BLaER1 (cell line): ENCODE results near the gene SLC39A10.

Experiments
- H3K27ac ChIP-seq: shearing (Covaris generic); formaldehyde crosslinking; 2 replicates; pipeline ENCODE4 v1.8.1; 2022
- H3K27me3 ChIP-seq: shearing (Covaris generic); formaldehyde crosslinking; 2 replicates; pipeline ENCODE4 v1.8.1; 2022
- H3K36me3 ChIP-seq: shearing (Covaris generic); formaldehyde crosslinking; 2 replicates; pipeline ENCODE4 v1.8.1; 2022
- H3K4me1 ChIP-seq: shearing (Covaris generic); formaldehyde crosslinking; 2 replicates; pipeline ENCODE4 v1.8.1; 2022
- H3K4me2 ChIP-seq: shearing (Covaris generic); formaldehyde crosslinking; 2 replicates; pipeline ENCODE4 v1.8.1; 2022
- H3K4me3 ChIP-seq: shearing (Covaris generic); formaldehyde crosslinking; 2 replicates; pipeline ENCODE4 v1.8.1; 2022
- H3K9ac ChIP-seq: shearing (Covaris generic); formaldehyde crosslinking; 2 replicates; pipeline ENCODE4 v1.8.1; 2022
- H3K9me3 ChIP-seq: shearing (Covaris generic); formaldehyde crosslinking; 2 replicates; pipeline ENCODE4 v1.8.1; 2022
- H4K20me1 ChIP-seq: shearing (Covaris generic); formaldehyde crosslinking; 2 replicates; pipeline ENCODE4 v1.8.1; 2022
- Cebpa-rat ChIP-seq: shearing (Covaris generic); IDR thresholded peaks from 2 replicates; pipeline ENCODE4 v1.8.1; 2022

SLC39A10 gene

GRCh38 chr2:195737511-195738325 lies 80.7 kb downstream of the SLC39A10 start:
- no peak overlapping the region for H3K27ac ChIP-seq
- no peaks in the 10 kb centered on the region for H4K20me1 ChIP-seq
- no peak overlapping the region for H3K4me2 ChIP-seq
- H3K9ac ChIP-seq: no peak overlapping the region
- no peaks in the 10 kb centered on the region for H3K4me1 ChIP-seq
- H3K4me3 ChIP-seq: no peak overlapping the region
- no peak for TF ChIP-seq Cebpa-rat
- peaks cover 39% of the 10 kb centered on the region for H3K36me3 ChIP-seq
- H3K27me3 ChIP-seq: no peaks in the 10 kb centered on the region
- no peaks in the 10 kb centered on the region for H3K9me3 ChIP-seq

- no peak overlapping the region for H3K27ac ChIP-seq
- no peaks in the 10 kb centered on the region for H3K27me3 ChIP-seq
- H4K20me1 ChIP-seq: no peaks in the 10 kb centered on the region
- peaks cover 33% of the 10 kb centered on the region for H3K36me3 ChIP-seq
- H3K9me3 ChIP-seq: no peaks in the 10 kb centered on the region; the same call in 1 of the 2 replicates
- H3K9ac ChIP-seq: no peak overlapping the region
- H3K4me2 ChIP-seq: no peak overlapping the region
- H3K4me1 ChIP-seq: no peaks in the 10 kb centered on the region
- TF ChIP-seq Cebpa-rat: no peak
- H3K4me3 ChIP-seq: no peak overlapping the region
These were observed 84.2 kb downstream of the SLC39A10 start for GRCh38 chr2:195741191-195741590.

GRCh38 chr2:195756218-195756942 lies 99.4 kb downstream of the SLC39A10 start:
- no peak overlapping the region for H3K27ac ChIP-seq
- H3K4me1 ChIP-seq: no peaks in the 10 kb centered on the region
- H3K36me3 ChIP-seq: no peaks in the 10 kb centered on the region
- no peak overlapping the region for H3K9ac ChIP-seq
- no peak overlapping the region for H3K4me2 ChIP-seq
- H3K9me3 ChIP-seq: no peaks in the 10 kb centered on the region
- no peaks in the 10 kb centered on the region for H4K20me1 ChIP-seq
- H3K27me3 ChIP-seq: no peaks in the 10 kb centered on the region
- H3K4me3 ChIP-seq: no peak overlapping the region
- TF ChIP-seq Cebpa-rat: no peak

GRCh38 chr2:195758846-195759245 lies 101.8 kb downstream of the SLC39A10 start:
- H4K20me1 ChIP-seq: no peaks in the 10 kb centered on the region
- H3K27me3 ChIP-seq: no peaks in the 10 kb centered on the region
- H3K27ac ChIP-seq: no peak overlapping the region
- no peaks in the 10 kb centered on the region for H3K4me1 ChIP-seq
- H3K36me3 ChIP-seq: no peaks in the 10 kb centered on the region
- TF ChIP-seq Cebpa-rat: no peak
- H3K4me3 ChIP-seq: no peak overlapping the region
- no peak overlapping the region for H3K9ac ChIP-seq
- no peak overlapping the region for H3K4me2 ChIP-seq
- no peaks in the 10 kb centered on the region for H3K9me3 ChIP-seq

GRCh38 chr2:195759877-195760276 lies 102.9 kb downstream of the SLC39A10 start:
- no peaks in the 10 kb centered on the region for H4K20me1 ChIP-seq
- no peaks in the 10 kb centered on the region for H3K4me1 ChIP-seq
- H3K4me2 ChIP-seq: no peak overlapping the region
- no peaks in the 10 kb centered on the region for H3K27me3 ChIP-seq
- no peaks in the 10 kb centered on the region for H3K36me3 ChIP-seq
- no peak overlapping the region for H3K4me3 ChIP-seq
- no peaks in the 10 kb centered on the region for H3K9me3 ChIP-seq
- no peak overlapping the region for H3K27ac ChIP-seq
- TF ChIP-seq Cebpa-rat: no peak
- H3K9ac ChIP-seq: no peak overlapping the region

GRCh38 chr2:195763866-195764265 lies 106.8 kb downstream of the SLC39A10 start:
- Histone ChIP-seq H3K27me3 (no peaks in the 10 kb centered on the region), H3K9me3 (no peaks in the 10 kb centered on the region), H4K20me1 (no peaks in the 10 kb centered on the region), H3K9ac (no peak overlapping the region), H3K36me3 (no peaks in the 10 kb centered on the region), H3K4me2 (no peak overlapping the region), H3K4me1 (no peaks in the 10 kb centered on the region), H3K4me3 (no peak overlapping the region), H3K27ac (no peak overlapping the region)
- no peak for TF ChIP-seq Cebpa-rat

- TF ChIP-seq Cebpa-rat: no peak
- Histone ChIP-seq H3K4me3 (no peak overlapping the region), H3K4me1 (no peaks in the 10 kb centered on the region), H3K4me2 (no peak overlapping the region), H3K27ac (no peak overlapping the region), H4K20me1 (no peaks in the 10 kb centered on the region), H3K9me3 (no peaks in the 10 kb centered on the region), H3K9ac (no peak overlapping the region), H3K27me3 (no peaks in the 10 kb centered on the region), H3K36me3 (no peaks in the 10 kb centered on the region)
These were observed 109.7 kb downstream of the SLC39A10 start for GRCh38 chr2:195766691-195767090.

- Histone ChIP-seq H3K27ac (no peak overlapping the region), H3K36me3 (no peaks in the 10 kb centered on the region), H3K4me2 (no peak overlapping the region), H3K4me3 (no peak overlapping the region), H3K9ac (no peak overlapping the region), H3K4me1 (no peaks in the 10 kb centered on the region), H4K20me1 (no peaks in the 10 kb centered on the region), H3K9me3 (no peaks in the 10 kb centered on the region), H3K27me3 (no peaks in the 10 kb centered on the region)
- no peak for TF ChIP-seq Cebpa-rat
These were observed 111.4 kb downstream of the SLC39A10 start for GRCh38 chr2:195768431-195768830.

GRCh38 chr2:195769975-195770374 lies 112.9 kb downstream of the SLC39A10 start:
- no peak for TF ChIP-seq Cebpa-rat
- no peaks in the 10 kb centered on the region for H4K20me1 ChIP-seq
- no peak overlapping the region for H3K27ac ChIP-seq
- no peak overlapping the region for H3K4me3 ChIP-seq
- no peaks in the 10 kb centered on the region for H3K9me3 ChIP-seq
- H3K4me2 ChIP-seq: no peak overlapping the region
- H3K4me1 ChIP-seq: no peaks in the 10 kb centered on the region
- H3K9ac ChIP-seq: no peak overlapping the region
- H3K27me3 ChIP-seq: no peaks in the 10 kb centered on the region
- H3K36me3 ChIP-seq: no peaks in the 10 kb centered on the region

- Histone ChIP-seq H3K4me3 (no peak overlapping the region), H3K4me1 (no peaks in the 10 kb centered on the region), H4K20me1 (no peaks in the 10 kb centered on the region), H3K27me3 (no peaks in the 10 kb centered on the region), H3K9ac (no peak overlapping the region), H3K9me3 (no peaks in the 10 kb centered on the region), H3K36me3 (no peaks in the 10 kb centered on the region), H3K27ac (no peak overlapping the region), H3K4me2 (no peak overlapping the region)
- TF ChIP-seq Cebpa-rat: no peak
These were observed 122.5 kb downstream of the SLC39A10 start for GRCh38 chr2:195779491-195779890.
